Measurements from ENCODE around the gene HCFC1R1. TPM values are rescaled to one million over a fixed set of nuclear protein-coding genes. Genes with fewer than 3 reads are reported as not detected.

The HCFC1R1 gene
- total RNA-seq, 1 experiment from 2014 or later = 60.0 TPM

GRCh38 chr16:3051494-3051893 is 27.8 kb upstream of the HCFC1R1 start:
- no peak for TF ChIP-seq ELF1 (IDR thresholded peaks at IDR 0.05; ENCODE audit: borderline replicate concordance, low read depth)
- no peak for TF ChIP-seq SRF (IDR thresholded peaks at IDR 0.05; ENCODE audit: low read depth)
- TF ChIP-seq ATF3 (IDR thresholded peaks at IDR 0.05) = no peak
- no peak for TF ChIP-seq YY1 (IDR thresholded peaks at IDR 0.05; ENCODE audit: extremely low read depth, insufficient replicate concordance, low read depth, low read length)
- no peak for TF ChIP-seq EZH2 (IDR thresholded peaks at IDR 0.05)
- no peak for TF ChIP-seq ZNF274 (IDR thresholded peaks at IDR 0.05; ENCODE audit: low read depth, low read length)
- TF ChIP-seq SIN3A (IDR thresholded peaks at IDR 0.05; ENCODE audit: low read depth) = no peak
- TF ChIP-seq ZFX (IDR thresholded peaks at IDR 0.05) = no peak
- TF ChIP-seq POLR2AphosphoS5 (IDR thresholded peaks at IDR 0.05; ENCODE audit: low read depth, low read length) = no peak
- no peak for TF ChIP-seq POLR2A (IDR thresholded peaks at IDR 0.05; ENCODE audit: borderline replicate concordance, extremely low read depth, insufficient read depth, insufficient read length)
- TF ChIP-seq SP1 (IDR thresholded peaks at IDR 0.05; ENCODE audit: low read depth) = no peak
- TF ChIP-seq EZH2phosphoT487 (IDR thresholded peaks at IDR 0.05; ENCODE audit: borderline replicate concordance) = no peak
- no peak for TF ChIP-seq JUND (IDR thresholded peaks at IDR 0.05)
- no peak for TF ChIP-seq TCF7L2 (IDR thresholded peaks at IDR 0.05; ENCODE audit: borderline replicate concordance, extremely low read depth, insufficient read depth, insufficient read length)
- no peak for TF ChIP-seq RAD21 (IDR thresholded peaks at IDR 0.05; ENCODE audit: low read depth)
- TF ChIP-seq CBX3 (IDR thresholded peaks at IDR 0.05; ENCODE audit: low read depth) = no peak
- TF ChIP-seq MAX (IDR thresholded peaks at IDR 0.05) = no peak
- TF ChIP-seq EGR1 (IDR thresholded peaks at IDR 0.05; ENCODE audit: low read depth) = no peak
- no peak for TF ChIP-seq CTCF (IDR thresholded peaks at IDR 0.05 in 2 of 3, conservative IDR thresholded peaks at IDR 0.05 in 1 of 3; ENCODE audit: borderline replicate concordance in 1 of 3, insufficient read depth in 1 of 3, low read depth in 2 of 3, low read length in 2 of 3)
- no peaks in the 10 kb centered on the region for H4K20me1 ChIP-seq (ENCODE audit: insufficient read depth)
- intact Hi-C loops (cut with micrococcal nuclease) = loop anchor here (10.0 kb wide), 1 partner anchor 123 kb away; no protein-coding TSS in a partner anchor
- no peaks in the 10 kb centered on the region for H3K9me3 ChIP-seq (ENCODE audit: control insufficient read depth in 1 of 2, insufficient read depth in 1 of 2, low read depth in 1 of 2, low read length in 2 of 2)
- POLR2A ChIA-PET = interaction anchor here (0.7 to 1.3 kb wide), 2 partner anchors 12 to 30 kb away, joined by 3 read pairs; no protein-coding TSS in a partner anchor
- no peaks in the 10 kb centered on the region for H3K36me3 ChIP-seq (ENCODE audit: control insufficient read depth in 1 of 2, insufficient read depth in 2 of 2, low read length in 2 of 2)
- H3K4me2 ChIP-seq (ENCODE audit: low read length) = no peak overlapping the region
- H3K79me2 ChIP-seq (ENCODE audit: insufficient read depth, low read length) = no peaks in the 10 kb centered on the region
- no peaks in the 10 kb centered on the region for H3K9me2 ChIP-seq (ENCODE audit: insufficient read depth)
- H3K4me3 ChIP-seq (replicated peaks in 1 of 2; ENCODE audit: low read depth in 1 of 2, low read length in 2 of 2) = no peak overlapping the region
- H3K27me3 ChIP-seq (ENCODE audit: insufficient read depth, low read length) = no peaks in the 10 kb centered on the region
- H3K4me1 ChIP-seq (ENCODE audit: control insufficient read depth in 1 of 2, insufficient read depth in 2 of 2, low read length in 2 of 2) = peaks cover 0 to 14% of the 10 kb centered on the region in 2 experiments; a peak in 1 of 4 replicates
- ATAC-seq = no peak
- no TSS peak for BruUV-seq (replicated peaks)
- no peak overlapping the region for H3K27ac ChIP-seq (ENCODE audit: low read depth, low read length)
- H3K9ac ChIP-seq (ENCODE audit: low read length) = no peak overlapping the region
- RAD21 ChIA-PET (ENCODE audit: low non-redundant PET in 1 of 2, low total read pairs in 2 of 2, uncharacterized antibody in 2 of 2, unreplicated experiment in 2 of 2) = no interaction called here
- CTCF ChIA-PET = no interaction called here
- DNase-seq (ENCODE audit: low read depth, low spot score) = no peak
- no peak overlapping the region for H2AFZ ChIP-seq (ENCODE audit: low read depth, low read length, poor library complexity, severe bottlenecking)

All from HCT116 (cell line).